Stimulated activated CD4-positive, alpha-beta T cell treated with anti-CD3 and anti-CD28 coated beads, Interleukin-12 subunit alpha, Interleukin-12 subunit beta, amount 100 ng/mL, for 24 hours (primary cell): ENCODE measurements around the gene CST11.
A peak's percentile ranks its signal among the peaks of the same experiment; 100 is the strongest.

ENCODE experiments used
- DNase-seq, 2 experiments: peaks; one replicate each; pipeline ENCODE4 v3.0.0-alpha.2; 2020; ENCODE audit warnings: low read depth in 2 of 2

Gene CST11

DNA sequence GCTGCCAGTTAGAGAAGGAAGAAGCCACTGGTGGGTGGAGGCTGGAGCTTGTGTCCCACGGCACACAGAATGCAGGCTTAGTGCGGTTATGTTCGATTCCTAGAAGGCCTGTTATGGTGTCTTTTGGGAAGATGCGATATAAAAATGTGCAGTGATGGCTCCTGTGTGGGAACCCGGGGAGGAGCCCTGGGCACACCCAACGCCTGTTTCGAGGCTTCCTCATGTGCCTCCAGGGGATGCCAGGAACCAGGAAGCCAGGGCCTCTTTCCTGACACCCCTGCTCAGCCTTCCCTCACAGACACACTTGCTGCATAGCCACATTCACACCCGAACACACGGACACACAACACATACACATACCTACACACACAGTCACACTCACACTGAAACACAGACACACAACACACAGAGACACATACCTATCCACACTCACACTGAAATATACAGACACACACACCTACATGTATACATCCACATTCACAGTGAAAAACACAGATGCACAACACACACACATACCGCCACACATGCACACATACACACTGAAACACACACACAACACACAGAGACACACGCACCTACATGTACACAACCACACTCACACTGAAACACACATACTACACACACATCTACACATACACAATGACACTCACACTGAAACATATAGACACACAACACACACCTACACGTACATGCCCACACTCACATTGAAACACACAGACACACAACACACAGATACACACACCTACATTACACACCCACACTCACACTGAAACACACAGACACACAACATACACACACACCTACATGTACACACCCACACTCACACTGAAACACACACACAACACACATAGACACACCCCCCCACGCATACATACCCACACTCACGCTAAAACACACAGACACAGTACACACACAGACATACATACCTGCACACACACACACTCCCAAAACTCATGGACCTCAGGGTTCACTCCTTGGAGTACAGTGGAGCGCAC, 1.2 kb upstream of the CST11 start:
- no peak for DNase-seq

- DNase-seq: no peak
Observed at GRCh38 chr20:23451956-23452487, 654 bp downstream of the CST11 start.

DNA sequence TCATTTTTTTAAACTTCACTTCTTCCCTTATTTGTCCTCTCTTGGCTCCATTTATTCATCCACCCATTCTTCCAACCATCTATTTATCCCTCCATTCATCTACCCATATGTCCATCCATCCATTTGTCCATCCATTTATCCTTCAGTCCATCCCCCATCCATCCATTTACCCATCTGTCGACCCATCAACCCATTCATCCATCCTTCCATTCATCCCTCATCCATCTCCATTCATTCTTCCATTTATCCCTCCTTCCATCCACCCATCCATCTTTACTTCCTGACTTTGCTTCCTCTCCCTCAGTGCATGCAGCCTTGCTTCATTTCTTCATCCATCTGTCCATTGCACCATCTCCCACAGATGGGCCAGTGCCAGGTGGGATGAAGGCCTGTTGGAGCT, 1.8 kb downstream of the CST11 start:
- no peak for DNase-seq

- DNase-seq: no peak
Observed at GRCh38 chr20:23449421-23449820, 3.3 kb downstream of the CST11 start.

DNA sequence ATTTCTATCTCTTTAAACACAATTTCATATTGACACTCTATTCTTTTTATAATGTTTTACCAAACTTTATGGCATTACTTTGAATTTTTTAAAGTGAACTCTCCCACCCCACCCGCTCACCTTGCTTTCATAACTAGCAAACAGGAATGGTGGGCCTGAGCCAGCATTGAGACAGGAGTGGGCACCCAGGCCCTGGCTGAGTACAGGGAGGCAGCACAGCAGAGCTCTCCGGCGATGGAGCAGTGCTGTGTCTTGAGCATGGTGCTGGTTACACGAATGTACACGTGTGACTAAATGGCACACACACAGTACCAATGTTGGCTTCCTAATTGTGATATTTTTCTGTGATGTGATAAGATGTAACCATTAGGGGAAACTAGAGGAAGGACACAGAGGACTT, 4.5 kb downstream of the CST11 start:
- no peak for DNase-seq

GRCh38 chr20:23446505-23446904, 6.2 kb downstream of the CST11 start:
- DNase-seq: peak in 1 of 2 experiments; percentile 19

- DNase-seq: no peak
Observed at GRCh38 chr20:23445596-23446217, 7.0 kb downstream of the CST11 start.

DNA sequence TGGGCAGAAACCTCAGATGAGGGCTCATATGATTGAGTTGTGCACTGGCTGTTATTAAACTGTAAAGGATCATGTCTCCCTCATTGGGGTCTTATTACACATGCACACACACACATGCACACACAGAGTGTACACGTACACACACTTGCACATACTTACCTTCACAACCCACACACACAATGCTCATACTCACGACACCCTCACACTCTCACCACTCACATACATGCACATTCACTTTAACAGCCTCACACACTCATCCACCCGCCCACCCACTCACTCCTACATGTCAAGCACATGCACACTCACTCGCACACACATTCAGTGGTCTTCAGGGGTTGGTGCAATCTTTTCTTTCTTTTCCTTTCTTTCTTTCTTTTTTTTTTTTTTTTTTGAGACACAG, 7.8 kb downstream of the CST11 start:
- DNase-seq: no peak

DNA sequence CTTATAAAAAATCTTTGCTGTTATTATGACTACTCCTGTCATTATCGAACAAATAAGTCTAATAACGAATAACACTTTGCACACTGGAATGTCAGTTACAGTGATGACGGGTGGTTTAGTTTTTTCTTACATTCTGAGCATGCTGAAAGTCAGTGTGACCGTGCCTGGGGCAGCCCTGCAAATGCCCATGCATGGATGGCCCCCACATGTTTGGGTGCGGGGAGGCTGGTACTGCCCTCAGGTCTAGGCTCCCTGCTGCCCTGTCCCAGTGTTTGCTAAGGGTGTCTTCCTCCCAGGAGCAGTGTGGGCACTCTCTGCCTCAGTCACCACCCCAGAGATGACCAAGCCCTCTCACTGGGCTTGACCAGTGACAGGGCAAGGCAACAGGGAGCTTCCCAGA, 10.2 kb downstream of the CST11 start:
- DNase-seq: no peak

- DNase-seq: peak in 1 of 2 experiments; percentile 49
Observed at GRCh38 chr20:23441850-23442313, 10.8 kb downstream of the CST11 start.

DNA sequence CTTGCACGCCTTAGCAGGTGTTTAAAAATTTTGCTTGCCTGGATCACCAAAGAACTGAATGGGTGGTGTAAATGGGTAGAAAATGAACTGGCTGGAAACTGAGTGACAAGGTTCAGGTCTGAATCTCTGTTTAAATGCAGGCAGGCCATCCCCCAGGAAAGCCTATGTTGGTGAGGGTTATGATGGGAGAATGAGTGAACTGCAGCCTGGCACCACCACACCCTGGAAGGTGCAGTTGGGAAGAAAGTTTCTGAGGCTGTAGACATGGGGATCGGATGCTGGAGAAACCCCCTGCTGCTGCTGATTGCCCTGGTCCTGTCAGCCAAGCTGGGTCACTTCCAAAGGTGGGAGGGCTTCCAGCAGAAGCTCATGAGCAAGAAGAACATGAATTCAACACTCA, 12.7 kb downstream of the CST11 start:
- no peak for DNase-seq

GRCh38 chr20:23438661-23439060, 14.0 kb downstream of the CST11 start:
- DNase-seq: no peak

GRCh38 chr20:23437126-23437899, 15.4 kb downstream of the CST11 start:
- DNase-seq: no peak

DNA sequence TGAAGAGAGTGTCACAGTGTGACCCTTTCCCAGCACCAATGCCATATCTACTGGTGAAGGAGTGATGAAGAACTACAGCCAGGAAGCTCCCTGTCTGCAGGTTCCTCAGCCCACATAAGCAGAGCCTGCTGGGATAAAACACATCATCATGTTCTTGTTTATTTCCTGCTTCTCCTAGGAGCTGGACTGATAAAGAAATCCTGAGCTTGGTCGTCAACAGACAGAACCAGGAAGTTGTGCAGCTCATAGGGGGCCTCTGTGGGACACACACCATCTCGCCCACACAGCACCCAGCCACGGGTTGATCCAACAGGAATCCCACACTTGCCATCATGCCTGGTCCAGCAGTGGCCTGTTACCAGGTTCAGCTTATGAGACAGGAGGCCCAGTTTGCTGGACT, 16.0 kb downstream of the CST11 start:
- no peak for DNase-seq

DNA sequence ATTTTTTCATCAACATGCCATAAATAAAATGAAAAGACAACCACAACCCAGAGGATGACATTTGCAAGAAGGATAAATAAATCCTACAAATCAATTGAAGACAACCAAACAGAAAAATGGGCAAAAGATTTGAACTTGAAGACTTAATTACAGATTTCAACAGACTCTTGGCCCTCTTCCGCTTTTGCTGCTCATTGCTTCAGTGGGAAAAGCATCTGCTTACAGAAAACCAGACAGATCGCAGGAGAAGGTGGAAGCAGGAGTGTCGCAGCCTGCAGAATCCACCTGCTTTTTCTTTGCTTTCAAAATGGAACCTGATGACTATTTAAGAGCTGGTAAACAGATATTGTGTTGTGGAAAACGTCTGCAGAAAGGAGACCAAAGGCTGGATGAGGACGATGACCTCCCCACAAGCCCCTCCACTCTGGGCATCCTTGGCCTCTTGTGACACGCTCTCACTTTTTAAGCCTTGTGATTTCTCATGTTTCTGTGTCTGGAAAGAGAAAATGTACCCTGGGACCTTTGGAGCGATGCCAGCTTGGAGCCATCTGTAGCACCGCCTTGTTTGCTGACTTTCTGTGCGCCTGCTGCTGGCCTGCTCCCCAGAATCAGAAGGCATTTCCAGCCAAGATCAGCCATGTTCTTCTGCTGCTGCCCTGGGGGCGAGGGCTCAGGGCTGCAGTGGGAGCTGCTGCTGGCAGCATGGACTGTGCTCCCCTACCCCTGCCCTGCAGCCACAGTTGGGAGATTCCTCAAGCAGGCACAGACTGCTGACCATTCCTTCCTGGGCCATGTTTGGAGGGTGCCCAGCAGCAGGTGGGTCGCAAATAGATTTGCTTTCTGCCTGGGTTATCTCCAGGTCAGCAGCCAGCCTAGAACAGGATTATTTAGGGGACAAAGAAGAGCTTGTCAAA, 16.8 kb downstream of the CST11 start:
- no peak for DNase-seq

GRCh38 chr20:23434521-23435313, 18.0 kb downstream of the CST11 start:
- no peak for DNase-seq

- DNase-seq: no peak
Observed at GRCh38 chr20:23433628-23434027, 19.0 kb downstream of the CST11 start.

- no peak for DNase-seq
Observed at GRCh38 chr20:23425129-23425528, 27.5 kb downstream of the CST11 start.

DNA sequence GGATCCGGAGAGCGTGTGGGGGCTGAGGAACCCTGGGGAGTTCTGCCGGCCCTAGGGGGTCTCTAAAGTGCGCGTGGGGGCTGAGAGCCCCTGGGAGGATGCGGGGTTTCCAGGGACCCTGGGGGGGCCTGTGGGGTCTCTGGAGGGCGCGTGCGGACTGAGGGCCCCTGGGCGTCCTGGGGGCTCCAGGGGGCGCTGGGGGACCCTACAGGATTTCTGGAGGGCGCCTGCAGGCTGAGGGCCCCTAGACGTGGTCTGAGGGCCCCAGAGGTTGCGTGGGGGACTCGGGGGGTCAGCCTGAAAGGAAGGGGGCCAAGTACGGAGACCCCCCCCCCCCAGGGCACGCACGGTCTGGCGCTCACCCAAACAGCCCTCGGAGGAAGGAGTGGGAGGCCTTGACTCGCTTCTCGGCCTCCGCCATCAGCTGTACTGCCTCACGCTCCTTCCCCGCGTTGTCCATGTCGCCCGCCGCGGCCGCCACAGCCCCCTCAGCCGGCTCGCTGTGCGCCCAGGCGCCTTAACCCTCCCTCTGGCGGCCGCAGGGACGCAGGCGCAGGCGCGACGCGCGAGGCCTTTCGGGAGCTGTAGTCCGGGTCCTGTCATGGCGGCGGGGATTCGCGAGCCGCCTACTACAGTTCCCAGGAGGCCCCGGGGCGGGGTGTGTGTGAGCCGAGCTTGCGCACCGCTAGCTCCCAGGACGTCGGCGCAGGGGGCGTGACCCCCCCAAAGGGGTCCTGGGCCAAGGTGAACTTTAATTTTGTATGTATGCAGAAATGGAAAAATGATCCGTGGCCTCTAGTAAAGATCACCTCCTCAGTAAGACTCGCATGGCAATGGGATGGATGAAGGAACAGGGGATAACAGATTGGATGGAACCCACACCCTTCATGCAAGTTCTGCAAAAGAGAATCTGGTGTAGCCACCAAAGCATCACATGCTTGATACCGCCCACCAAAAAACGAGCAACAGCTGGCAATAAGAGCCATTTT, 31.4 kb downstream of the CST11 start, which contains the start of gene NAPB:
Gene NAPB (minus strand): TSS at position 546 of the 989 bp plus-strand sequence. CDS start 86 bp downstream, at position 460.
- peak; percentile 86 to 89 for DNase-seq
